Urinary bladder (tissue), 4 donors: ENCODE results near the gene WWC1. TPM values are rescaled to one million over a fixed set of nuclear protein-coding genes. Genes with fewer than 3 reads are reported as not detected.

ENCODE experiments used
- DNase-seq: peaks from one replicate; pipeline ENCODE4 v3.0.0-alpha.2; 2015; ENCODE audit errors: extremely low spot score
- H3K27ac ChIP-seq: one replicate; pipeline ENCODE4 v1.5.1; 2013; ENCODE audit warnings: low read depth, mild to moderate bottlenecking, moderate library complexity
- H3K36me3 ChIP-seq: one replicate; pipeline ENCODE4 v1.6.1; 2013; ENCODE audit warnings: mild to moderate bottlenecking, moderate library complexity; ENCODE audit not compliant: insufficient read depth
- H3K4me1 ChIP-seq: one replicate; pipeline ENCODE4 v1.6.1; 2013; ENCODE audit warnings: mild to moderate bottlenecking, moderate library complexity; ENCODE audit not compliant: insufficient read depth
- H3K4me3 ChIP-seq: one replicate; pipeline ENCODE4 v1.5.1; 2013; ENCODE audit warnings: low read depth, low read length
- WGBS: extraction: QIAGEN DNeasy Blood & Tissue Kit; methylation state at CpG from one replicate; pipeline ENCODE4 v1.1.7; 2013; 5-methylcytosine and 5-hydroxymethylcytosine counted together
- polyA plus RNA-seq: library from polyadenylated mRNA; stranded (reverse); fragments of 200-250 nt; gene quantifications from one replicate; pipeline ENCODE4 v1.2.3, GENCODE V29; 2013
- total RNA-seq: library from RNA; depleted of rRNA; stranded (reverse); fragments of >200 nt; gene quantifications from one replicate; pipeline ENCODE4 v1.2.3, GENCODE V29; 2014
- donor health status: healthy with polysubstance abuse.
- donor health status: healthy.

Gene WWC1
- total and polyA plus RNA-seq, 2 donors = 2.1 to 7.1 TPM

DNA sequence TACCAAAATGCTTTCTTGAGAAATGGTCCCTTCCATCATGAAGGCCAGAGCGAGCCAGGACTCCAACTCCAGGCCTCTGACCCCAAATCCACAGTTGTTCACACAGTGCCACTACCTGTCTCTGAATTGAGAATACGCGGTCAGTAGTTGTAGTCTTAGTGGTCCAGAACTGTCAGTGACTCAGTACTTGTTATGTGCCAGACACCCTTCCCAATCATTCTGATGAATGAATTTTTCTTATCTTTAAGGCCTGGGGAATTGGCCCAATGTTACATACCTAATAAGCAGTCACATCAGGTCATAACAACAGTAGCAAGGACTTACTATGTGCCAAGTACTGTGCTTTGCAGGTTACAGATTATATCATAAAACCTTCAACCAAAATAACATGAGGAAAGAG is 122.2 kb downstream of the WWC1 start:
- Histone ChIP-seq H3K27ac (no peak overlapping the region), H3K36me3 (no peaks in the 10 kb centered on the region), H3K4me1 (no peaks in the 10 kb centered on the region), H3K4me3 (no peak overlapping the region)
- WGBS = 97% methylated on average over 3 of the region's 3 CpGs
- no peak for DNase-seq

DNA sequence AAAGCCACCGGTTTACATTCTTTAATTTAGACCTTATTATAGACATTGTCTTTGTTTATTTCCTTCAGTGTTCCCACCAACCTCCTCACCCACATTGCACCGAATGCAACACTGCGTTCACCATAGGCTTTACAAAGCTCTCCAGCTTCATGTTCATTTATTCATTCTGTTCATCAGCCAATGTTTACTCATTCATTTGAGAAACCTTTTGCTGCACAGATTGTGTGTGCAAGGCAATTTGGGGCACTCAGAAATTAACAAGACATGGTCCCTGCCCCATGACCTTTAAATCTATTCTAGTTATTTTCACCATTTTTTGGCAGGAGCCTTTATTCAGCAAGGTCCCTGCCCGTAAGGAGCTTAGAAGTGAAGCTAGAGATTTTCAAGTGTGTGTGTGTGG is 124.0 kb downstream of the WWC1 start:
- no peaks in the 10 kb centered on the region for H3K4me1 ChIP-seq
- 82% methylated on average over 4 of the region's 4 CpGs for WGBS
- DNase-seq = no peak

DNA sequence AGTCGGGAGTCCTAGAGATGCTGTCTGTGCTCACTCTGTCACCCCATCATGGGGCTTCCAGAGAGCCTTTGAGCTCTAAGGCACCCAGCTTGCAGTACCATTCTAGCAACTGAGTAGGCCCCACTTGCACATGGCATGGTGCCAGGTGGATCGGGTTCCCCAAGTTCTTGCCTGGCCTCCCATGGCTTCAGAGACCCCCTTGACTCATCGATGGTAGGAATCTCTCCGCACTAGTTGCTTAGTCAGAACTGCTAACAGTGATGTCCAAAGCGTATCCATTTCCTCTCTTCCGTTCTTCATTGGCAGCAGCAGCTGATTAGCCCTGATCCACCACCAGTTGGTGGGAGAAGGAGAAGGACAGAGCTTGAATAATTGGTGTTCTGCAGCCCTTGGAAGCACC is 124.5 kb downstream of the WWC1 start:
- DNase-seq = no peak
- no peaks in the 10 kb centered on the region for H3K36me3 ChIP-seq
- no peaks in the 10 kb centered on the region for H3K4me1 ChIP-seq
- no peak overlapping the region for H3K27ac ChIP-seq
- 80% methylated on average over 6 of the region's 6 CpGs for WGBS
- H3K4me3 ChIP-seq = no peak overlapping the region

More for the DNA sequence above, 124.0 kb downstream of the WWC1 start:
- H3K4me3 ChIP-seq = no peak overlapping the region
- no peaks in the 10 kb centered on the region for H3K36me3 ChIP-seq
- no peak overlapping the region for H3K27ac ChIP-seq

DNA sequence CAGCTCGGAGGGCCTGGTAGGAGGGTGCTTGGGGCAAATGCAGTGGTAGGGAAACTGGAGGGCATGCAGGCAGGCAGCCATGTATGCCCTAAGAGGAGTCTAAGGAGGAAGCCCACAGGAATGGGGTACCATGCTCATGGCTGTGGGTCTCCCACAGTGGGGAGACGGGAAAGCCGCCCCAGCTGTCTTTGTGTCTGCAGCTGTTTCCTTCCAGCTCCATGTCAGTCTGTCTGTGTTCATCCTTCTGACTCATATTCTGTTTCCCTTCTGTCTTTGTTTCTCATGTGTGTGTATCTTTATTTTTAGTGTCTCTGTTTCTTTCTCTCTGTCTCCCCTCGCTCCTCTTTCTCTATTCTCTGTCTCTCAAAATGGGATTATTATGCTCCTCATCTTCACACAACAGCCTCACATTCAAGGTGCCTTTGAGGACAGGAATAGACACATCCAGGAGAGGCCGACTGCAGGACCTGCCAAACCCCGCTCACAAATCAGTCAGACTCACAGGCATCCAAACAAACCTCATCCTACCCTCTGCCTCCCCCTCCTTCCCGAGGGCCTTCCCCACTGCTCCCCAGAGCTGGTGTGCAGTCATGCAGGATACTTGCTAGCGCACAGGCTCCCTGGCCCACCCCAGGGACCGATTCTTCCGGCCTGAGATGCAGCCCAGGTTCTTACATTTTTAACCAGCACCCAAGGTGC is 126.4 kb downstream of the WWC1 start:
- Histone ChIP-seq H3K27ac (no peak overlapping the region), H3K36me3 (no peaks in the 10 kb centered on the region), H3K4me3 (no peak overlapping the region), H3K4me1 (no peaks in the 10 kb centered on the region)
- 81% methylated on average over 10 of the region's 10 CpGs for WGBS
- no peak for DNase-seq

DNA sequence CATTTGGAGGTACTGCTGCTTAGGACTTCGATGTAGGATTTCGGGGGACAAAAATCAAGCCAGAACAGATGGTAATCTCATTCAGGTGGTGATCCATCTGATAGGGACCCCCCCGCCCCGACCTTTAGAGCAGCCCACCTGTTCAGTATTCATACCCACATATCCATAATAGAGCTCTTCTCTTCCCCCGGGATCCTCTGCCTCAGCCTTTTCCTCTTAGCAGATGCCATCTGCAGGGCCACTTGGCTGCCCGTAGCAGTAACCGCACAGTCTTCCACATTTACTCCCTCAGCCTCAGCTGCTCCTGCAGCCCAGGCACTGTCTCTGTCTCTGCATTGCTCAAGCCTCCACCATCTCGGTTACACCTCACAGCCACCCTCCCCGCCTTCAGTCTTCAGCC is 129.0 kb downstream of the WWC1 start:
- Histone ChIP-seq H3K4me3 (no peak overlapping the region), H3K4me1 (no peaks in the 10 kb centered on the region), H3K36me3 (no peaks in the 10 kb centered on the region), H3K27ac (no peak overlapping the region)
- no peak for DNase-seq
- WGBS = 84% methylated on average over 9 of the region's 9 CpGs

DNA sequence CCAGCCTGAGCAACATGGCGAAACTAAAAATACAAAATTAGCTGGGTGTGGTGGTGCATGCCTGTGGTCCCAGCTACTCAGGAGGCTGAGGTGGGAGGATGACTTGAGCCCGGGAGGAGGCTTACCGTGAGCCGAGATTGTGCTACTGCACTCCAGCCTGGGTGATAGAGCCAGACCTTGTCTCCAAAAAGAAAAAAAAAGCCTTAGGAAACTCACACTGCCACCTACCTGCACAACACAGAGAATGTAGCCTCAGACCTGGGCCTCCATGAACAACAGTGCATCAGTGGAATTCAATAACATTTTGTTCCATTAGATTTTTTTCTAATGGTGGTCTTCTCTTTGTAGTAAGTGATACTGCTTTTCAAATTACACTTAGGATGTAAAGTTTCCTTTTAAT is 131.0 kb downstream of the WWC1 start:
- H3K4me3 ChIP-seq = no peak overlapping the region
- H3K36me3 ChIP-seq = no peaks in the 10 kb centered on the region
- no peaks in the 10 kb centered on the region for H3K4me1 ChIP-seq
- no peak overlapping the region for H3K27ac ChIP-seq
- no peak for DNase-seq
- WGBS = 83% methylated on average over 4 of the region's 4 CpGs

- 89% methylated on average over 9 of the region's 9 CpGs for WGBS
- H3K27ac ChIP-seq = no peak overlapping the region
- no peaks in the 10 kb centered on the region for H3K36me3 ChIP-seq
- no peak for DNase-seq
- no peak overlapping the region for H3K4me3 ChIP-seq
- no peaks in the 10 kb centered on the region for H3K4me1 ChIP-seq
Observed at GRCh38 chr5:168423478-168423877, 132.0 kb downstream of the WWC1 start.

- Histone ChIP-seq H3K36me3 (no peaks in the 10 kb centered on the region), H3K4me1 (no peaks in the 10 kb centered on the region), H3K4me3 (no peak overlapping the region), H3K27ac (no peak overlapping the region)
- WGBS = 91% methylated on average over 4 of the region's 4 CpGs
- no peak for DNase-seq
Observed at GRCh38 chr5:168423971-168424370, 132.5 kb downstream of the WWC1 start.

- whole genome bisulfite sequencing = 67% methylated on average over 3 of the region's 3 CpGs
Observed at GRCh38 chr5:168424594-168425323, 133.3 kb downstream of the WWC1 start.

GRCh38 chr5:168426007-168426863 is 134.8 kb downstream of the WWC1 start:
- no peak overlapping the region for H3K27ac ChIP-seq
- no peak overlapping the region for H3K4me3 ChIP-seq
- 89% methylated on average over 17 of the region's 17 CpGs for WGBS
- no peaks in the 10 kb centered on the region for H3K36me3 ChIP-seq
- DNase-seq = no peak
- H3K4me1 ChIP-seq = no peaks in the 10 kb centered on the region

More at GRCh38 chr5:168424594-168425323, 133.3 kb downstream of the WWC1 start:
- Histone ChIP-seq H3K4me3 (no peak overlapping the region), H3K4me1 (no peaks in the 10 kb centered on the region), H3K36me3 (no peaks in the 10 kb centered on the region), H3K27ac (no peak overlapping the region)
- no peak for DNase-seq

DNA sequence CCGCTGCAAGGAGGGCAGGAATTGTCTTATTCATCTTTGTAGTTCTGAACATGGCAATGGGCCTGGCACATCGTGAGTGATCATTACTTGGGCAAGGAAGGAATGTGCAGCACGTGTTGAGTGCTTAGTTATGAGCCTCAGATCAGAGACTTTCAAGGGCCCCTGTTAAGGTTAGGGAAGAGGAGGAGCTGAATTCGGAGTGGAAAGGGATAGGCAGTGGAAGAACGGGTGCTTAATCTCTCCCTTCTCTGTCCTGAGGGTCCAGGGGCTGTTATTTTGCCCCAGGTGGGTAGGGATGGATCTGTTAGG is 135.4 kb downstream of the WWC1 start:
- Histone ChIP-seq H3K4me3 (no peak overlapping the region), H3K36me3 (no peaks in the 10 kb centered on the region), H3K27ac (no peak overlapping the region), H3K4me1 (no peaks in the 10 kb centered on the region)
- 78% methylated on average over 5 of the region's 5 CpGs for WGBS
- DNase-seq = no peak

DNA sequence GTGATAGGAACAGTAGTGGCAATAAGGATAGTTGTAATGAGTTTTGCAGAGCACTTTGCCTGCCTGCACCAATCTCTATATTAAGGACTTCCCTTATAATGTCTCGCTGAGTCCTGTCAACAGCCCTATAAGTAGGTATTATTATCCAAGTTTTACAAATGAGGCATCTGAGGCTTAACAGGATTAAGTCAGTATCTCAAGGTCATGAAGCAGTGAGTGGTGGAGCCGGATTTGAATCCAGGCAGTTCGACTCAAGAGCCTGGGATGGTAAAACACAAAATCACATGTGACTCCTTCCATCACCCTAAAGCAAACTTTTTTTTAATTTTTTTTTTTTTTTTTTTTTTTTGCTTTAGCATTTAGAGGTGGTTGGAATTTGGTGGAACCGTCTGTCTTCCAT is 135.8 kb downstream of the WWC1 start:
- H3K4me3 ChIP-seq = no peak overlapping the region
- 79% methylated on average over 4 of the region's 4 CpGs for WGBS
- H3K36me3 ChIP-seq = no peaks in the 10 kb centered on the region

DNA sequence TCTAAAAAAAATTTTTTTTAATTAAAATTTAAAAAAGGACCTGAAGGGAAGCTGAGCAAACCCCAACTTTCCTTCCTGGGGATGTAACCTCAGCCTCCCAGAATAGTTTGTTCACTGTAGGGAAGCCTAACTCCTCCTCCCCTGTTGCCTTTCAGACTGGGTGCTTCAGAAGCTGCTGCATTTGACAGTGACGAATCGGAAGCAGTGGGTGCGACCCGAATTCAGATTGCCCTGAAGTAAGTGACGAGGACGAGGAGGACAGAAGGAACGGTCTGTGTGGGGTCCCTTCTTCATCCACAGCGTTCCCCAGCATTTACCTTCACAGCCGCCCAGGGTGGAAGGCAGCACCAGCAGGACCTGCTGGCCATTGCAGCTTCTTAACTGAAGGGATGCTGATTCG is 137.1 kb downstream of the WWC1 start:
- H3K36me3 ChIP-seq = no peaks in the 10 kb centered on the region
- no peak overlapping the region for H3K4me3 ChIP-seq
- DNase-seq = no peak
- H3K4me1 ChIP-seq = no peaks in the 10 kb centered on the region
- no peak overlapping the region for H3K27ac ChIP-seq
- WGBS = 88% methylated on average over 10 of the region's 10 CpGs

More for the DNA sequence above, 135.8 kb downstream of the WWC1 start:
- no peak for DNase-seq
- no peak overlapping the region for H3K27ac ChIP-seq
- H3K4me1 ChIP-seq = no peaks in the 10 kb centered on the region

- 93% methylated on average over 4 of the region's 4 CpGs for WGBS
- no peak overlapping the region for H3K27ac ChIP-seq
- H3K4me1 ChIP-seq = no peaks in the 10 kb centered on the region
- H3K4me3 ChIP-seq = no peak overlapping the region
- no peaks in the 10 kb centered on the region for H3K36me3 ChIP-seq
- no peak for DNase-seq
Observed at GRCh38 chr5:168430296-168430695, 138.9 kb downstream of the WWC1 start.
